ENCODE data around the gene LAMB1.
"Not testable (repeated sequence)": the region's sequence is repeated elsewhere in the genome, so short reads cannot be mapped to it uniquely, and the experiment has no call there.

Gene LAMB1

DNA sequence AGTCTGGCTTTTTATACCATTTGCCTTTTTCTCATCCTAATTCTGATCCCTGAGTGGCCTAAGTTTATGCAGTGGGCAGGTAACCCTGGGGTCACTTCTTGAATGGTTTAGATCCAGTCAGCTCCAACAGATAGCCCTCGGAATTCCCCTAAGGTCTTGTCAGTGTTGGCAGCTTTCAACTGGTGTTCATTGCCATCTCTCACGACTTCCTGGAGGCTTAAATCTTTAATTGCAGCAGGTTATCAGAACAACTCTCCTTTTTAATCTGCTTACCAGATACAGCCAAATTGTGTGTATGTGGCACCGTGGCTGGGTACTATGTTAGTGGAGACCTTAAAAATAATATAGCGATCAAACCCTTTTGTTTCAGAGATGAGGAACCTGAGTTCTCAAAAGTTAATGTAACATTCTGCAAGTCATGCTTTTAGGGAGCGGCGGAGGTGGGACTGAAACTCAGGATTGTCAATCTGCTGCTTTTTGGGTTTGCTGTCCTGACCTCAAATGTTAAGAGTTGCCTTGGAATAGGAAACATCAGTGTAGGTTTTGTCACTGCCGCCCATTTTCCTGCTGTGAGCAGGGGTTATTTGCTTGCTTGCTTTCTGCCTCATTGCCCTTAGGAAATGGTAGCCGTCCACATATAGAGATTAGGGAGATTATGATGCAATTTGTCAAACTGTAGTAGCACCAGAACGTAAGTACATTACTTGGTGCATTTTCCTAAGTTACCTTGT, 111.2 kb downstream of the LAMB1 start:
- Histone ChIP-seq H3K4me3 (peak overlapping the region; percentile 84), H3K27ac (peak overlapping the region; percentile 93 to 96)
- TF ChIP-seq, protein P1, sequence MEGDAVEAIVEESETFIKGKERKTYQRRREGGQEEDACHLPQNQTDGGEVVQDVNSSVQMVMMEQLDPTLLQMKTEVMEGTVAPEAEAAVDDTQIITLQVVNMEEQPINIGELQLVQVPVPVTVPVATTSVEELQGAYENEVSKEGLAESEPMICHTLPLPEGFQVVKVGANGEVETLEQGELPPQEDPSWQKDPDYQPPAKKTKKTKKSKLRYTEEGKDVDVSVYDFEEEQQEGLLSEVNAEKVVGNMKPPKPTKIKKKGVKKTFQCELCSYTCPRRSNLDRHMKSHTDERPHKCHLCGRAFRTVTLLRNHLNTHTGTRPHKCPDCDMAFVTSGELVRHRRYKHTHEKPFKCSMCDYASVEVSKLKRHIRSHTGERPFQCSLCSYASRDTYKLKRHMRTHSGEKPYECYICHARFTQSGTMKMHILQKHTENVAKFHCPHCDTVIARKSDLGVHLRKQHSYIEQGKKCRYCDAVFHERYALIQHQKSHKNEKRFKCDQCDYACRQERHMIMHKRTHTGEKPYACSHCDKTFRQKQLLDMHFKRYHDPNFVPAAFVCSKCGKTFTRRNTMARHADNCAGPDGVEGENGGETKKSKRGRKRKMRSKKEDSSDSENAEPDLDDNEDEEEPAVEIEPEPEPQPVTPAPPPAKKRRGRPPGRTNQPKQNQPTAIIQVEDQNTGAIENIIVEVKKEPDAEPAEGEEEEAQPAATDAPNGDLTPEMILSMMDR (IDR thresholded peaks at IDR 0.05), result no peak
- DNase-seq (ENCODE audit: low spot score), result no peak

DNA sequence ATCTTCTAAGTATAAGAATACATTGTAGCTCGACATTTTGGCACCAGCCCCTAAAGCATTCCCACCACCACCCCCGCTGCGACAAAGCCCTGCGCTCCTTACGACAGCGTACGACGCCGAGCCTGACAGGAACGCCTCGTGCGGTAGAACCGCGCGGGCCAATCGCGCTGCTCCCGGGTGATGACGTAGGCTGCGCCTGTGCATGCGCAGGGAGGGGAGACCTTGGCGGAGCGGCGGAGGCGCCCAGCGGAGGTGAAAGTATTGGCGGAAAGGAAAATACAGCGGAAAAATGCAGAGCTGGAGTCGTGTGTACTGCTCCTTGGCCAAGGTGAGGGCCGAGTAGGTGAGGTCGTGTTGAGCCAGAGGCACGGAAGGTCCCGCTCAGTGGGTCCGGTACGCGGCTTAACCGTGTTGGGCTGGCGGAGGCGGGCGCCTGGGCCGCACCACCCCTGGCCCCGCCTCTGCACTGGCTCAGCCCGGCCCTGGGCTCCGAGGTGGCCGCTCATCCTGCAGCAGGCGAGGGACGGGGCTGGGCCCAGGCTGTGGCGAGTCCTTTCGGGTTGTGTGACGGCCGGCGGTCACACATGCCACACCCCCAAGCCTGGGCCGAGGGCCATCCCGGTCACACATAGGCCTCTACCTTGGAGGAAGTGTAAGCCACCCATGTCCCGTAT, 111.9 kb downstream of the LAMB1 start, which contains the start of gene DLD:
DLD (plus strand) TSS at position 222 of the 674 bp plus-strand sequence; CDS start at position 290, 68 bp downstream.
- peak; percentile 98 for DNase-seq (ENCODE audit: low spot score)
- TF ChIP-seq, protein P1 (IDR thresholded peaks at IDR 0.05), result no peak
- peak within 1 kb of the TSS; percentile 93 to 96 for H3K27ac ChIP-seq
- peak within 1 kb of the TSS; percentile 84 for H3K4me3 ChIP-seq

DNA sequence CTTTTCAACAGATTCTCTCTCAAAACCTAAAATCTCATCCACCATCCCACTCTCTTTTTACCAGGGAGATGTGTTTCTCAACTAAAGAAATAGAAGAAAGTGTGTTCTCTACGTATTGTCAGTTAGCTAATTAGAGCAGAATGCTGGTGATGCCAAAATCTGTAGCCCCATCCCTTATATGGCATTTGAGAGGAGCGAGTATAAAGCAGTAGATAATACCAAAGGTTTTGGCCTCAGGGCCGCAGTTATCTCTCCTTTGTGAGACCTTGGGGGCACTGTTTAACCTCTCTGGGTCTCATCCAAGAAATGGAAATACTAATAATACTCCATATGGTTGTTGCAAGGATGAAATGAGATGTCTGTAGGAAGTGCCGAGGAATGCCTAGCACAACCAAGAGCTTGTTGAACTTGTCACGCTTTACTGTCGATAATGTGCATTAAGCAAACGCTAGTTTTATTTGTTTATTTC, 112.4 kb downstream of the LAMB1 start:
- peak overlapping the region; percentile 84 for H3K4me3 ChIP-seq
- DNase-seq (ENCODE audit: low spot score), result no peak
- peak overlapping the region; percentile 93 to 96 for H3K27ac ChIP-seq
- TF ChIP-seq, protein P1 (IDR thresholded peaks at IDR 0.05), result no peak

DNA sequence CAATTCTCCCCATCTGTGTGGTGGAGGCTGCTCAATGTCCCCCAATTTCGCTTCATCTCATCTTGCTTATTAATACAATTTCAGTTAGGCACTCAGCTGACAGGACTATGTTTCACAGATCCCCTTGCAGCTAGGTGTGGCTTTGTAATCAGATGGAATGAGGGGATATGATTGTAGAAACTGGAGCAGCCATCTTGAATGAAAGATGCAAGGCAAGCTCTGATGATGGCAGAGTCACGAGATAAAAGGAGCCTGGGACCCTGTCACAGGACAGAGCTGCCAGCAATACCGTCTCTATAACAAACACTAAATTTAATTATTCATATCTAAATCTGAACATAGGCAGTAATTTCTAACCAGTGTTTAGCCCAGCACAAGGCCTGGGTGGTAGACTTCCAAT, 113.0 kb downstream of the LAMB1 start:
- TF ChIP-seq, protein P1 (IDR thresholded peaks at IDR 0.05), result no peak
- Histone ChIP-seq H3K4me3 (no peak overlapping the region), H3K27ac (no peak overlapping the region)
- DNase-seq (ENCODE audit: low spot score), result no peak

DNA sequence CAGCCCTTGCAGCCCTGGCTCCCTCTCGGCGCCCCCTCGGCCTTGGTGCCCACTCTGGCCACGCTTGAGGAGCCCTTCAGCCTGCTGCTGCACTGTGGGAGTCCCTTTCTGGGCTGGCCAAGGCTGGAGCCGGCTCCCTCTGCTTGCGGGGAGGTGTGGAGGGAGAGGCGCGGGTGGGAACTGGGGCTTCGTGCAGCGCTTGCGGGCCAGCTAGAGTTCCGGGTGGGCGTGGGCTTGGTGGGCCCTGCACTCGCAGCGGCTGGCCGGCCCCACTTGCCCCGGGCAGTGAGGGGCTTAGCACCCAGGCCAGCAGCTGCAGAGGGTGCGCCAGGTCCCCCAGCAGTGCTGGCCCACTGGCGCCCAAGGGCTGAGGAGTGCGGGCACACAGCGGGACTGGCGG, 115.1 kb downstream of the LAMB1 start:
- DNase-seq (ENCODE audit: low spot score); H3K27ac ChIP-seq: not testable (repeated sequence)

DNA sequence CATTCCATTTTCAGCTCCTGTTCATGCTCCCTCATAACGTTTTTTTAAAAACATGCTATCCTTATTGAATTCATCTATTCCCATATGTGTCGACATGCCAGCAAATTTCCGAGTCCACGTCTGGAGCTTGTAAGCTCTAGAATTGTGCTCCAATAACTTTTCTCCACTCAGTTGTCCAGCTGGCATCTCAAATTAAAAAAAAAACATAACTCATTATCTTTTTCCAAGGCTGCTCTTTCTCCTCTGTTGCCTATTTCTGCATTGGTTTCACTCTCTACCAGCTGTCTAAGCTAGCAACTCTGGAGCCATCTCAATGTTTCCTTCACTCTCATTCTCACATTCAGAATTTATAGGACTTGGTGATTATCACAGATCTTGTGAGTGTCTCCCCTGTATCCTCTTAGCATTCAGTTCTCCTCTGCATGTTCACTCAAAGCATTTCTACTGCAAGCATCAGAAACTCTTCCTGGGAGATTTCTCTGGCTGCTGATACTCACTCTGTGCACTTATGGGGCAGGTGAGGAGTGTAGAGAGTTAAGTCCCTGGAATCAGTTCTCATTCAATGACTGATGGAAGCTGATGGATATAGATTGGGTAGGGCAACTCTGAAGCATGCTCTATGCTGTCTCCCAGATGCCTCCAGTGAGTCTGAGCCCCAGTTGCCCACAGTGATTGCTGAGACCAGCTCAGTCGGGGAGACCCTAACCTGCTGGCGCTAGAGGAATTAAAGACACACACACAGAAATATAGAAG, 118.7 kb downstream of the LAMB1 start:
- no peak for DNase-seq (ENCODE audit: low spot score)
- H3K4me3 ChIP-seq, result no peak overlapping the region

More for the DNA sequence above, 115.1 kb downstream of the LAMB1 start:
- not testable (repeated sequence) for H3K4me3 ChIP-seq

More for the DNA sequence above, 118.7 kb downstream of the LAMB1 start:
- TF ChIP-seq, protein P1 (IDR thresholded peaks at IDR 0.05), result no peak
- H3K27ac ChIP-seq, result no peak overlapping the region

All from coronary artery (tissue), 2 donors.